GM18861 (cell line): Measurements from ENCODE around the gene CHTOP.

Experiments
- ATAC-seq: cut with Tn5 transposase; IDR thresholded peaks from one replicate; pipeline ENCODE4 v1.9.1; 2021; ENCODE audit not compliant: unreplicated experiment

CHTOP gene

DNA sequence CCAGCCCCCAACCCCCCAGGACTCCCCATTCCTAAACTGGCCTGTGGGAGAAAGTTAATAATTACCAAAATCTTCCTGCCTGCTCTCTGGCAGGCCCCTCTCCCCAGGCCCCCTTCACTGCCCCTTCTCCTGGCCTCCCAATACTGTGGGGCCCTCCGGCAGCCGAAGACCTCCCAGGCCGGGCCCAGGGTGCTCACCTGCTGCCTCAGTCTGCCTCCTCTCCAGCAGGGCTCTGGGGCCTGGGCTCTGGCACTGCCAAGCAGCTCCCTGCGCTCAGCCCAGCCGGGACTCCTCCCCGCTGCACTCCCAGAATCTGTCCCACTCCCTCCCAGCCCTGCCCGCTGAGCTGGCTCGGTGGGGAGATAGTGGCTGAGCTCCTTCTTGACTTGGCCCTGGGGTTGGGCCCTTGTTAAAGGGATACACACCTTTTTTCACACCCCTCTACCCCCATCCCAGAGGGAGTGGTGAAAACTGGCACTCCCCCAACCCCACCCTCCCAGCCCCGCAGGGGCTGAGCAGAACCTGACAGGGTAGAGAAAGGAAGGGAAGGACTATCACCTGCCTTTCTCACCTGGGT, 21.0 kb upstream of the CHTOP start, which contains the start of gene S100A16:
Gene S100A16 (minus strand): TSS at position 383 of the 577 bp plus-strand sequence. CDS start 4,986 bp downstream, outside the sequence.
- no peak for ATAC-seq

- ATAC-seq: no peak
Measured at GRCh38 chr1:153613406-153613805, 20.5 kb upstream of the CHTOP start.

GRCh38 chr1:153614189-153614900, 19.5 kb upstream of the CHTOP start:
- ATAC-seq: no peak

DNA sequence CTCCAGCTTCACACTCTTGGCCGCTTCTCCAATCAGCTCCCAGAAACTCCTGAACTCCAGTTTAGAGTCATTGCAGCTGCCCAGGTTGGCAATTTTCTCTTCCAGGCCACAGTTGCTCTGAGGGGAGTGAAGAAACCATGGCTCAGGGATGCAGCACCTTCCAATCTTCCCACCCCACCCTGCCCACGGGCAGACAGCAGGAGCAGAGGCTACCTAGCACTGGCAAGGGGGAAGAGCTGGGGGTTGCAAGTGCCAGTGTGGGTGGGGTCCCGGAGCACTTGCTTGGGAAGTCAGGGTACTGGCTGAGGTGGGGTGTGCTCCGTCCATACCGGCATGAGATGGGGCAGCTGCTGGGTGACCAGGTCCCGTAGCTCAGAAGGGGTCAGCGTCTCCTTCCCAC, 19.0 kb upstream of the CHTOP start:
- no peak for ATAC-seq

DNA sequence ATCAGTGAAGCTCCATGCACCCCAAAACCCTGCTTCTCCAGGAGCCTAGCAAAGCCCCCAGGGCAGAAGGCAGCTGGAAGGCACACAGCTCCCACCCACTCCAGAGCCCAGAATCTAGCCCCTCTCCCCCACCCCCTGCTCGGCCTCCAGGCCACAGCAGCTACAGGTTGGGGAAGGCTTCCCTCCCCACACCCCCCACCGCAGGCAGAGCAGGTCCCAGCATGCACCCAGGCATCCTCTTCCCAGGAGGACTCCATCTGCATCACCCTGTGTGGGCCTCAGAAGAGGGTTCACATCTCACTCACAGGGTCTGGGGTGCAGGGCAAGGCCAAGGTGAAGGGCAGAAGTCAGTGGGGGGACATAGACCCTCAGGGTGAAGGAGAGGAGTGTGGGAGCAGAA, 18.5 kb upstream of the CHTOP start:
- no peak for ATAC-seq

GRCh38 chr1:153616144-153616916, 17.5 kb upstream of the CHTOP start, which contains the start of gene S100A14:
Gene S100A14, minus strand, starts transcription at chr1:153616325. Its CDS starts 467 bp downstream, at chr1:153615858.
- no peak for ATAC-seq

- no peak for ATAC-seq
Measured at GRCh38 chr1:153616917-153617311, 17.0 kb upstream of the CHTOP start.

DNA sequence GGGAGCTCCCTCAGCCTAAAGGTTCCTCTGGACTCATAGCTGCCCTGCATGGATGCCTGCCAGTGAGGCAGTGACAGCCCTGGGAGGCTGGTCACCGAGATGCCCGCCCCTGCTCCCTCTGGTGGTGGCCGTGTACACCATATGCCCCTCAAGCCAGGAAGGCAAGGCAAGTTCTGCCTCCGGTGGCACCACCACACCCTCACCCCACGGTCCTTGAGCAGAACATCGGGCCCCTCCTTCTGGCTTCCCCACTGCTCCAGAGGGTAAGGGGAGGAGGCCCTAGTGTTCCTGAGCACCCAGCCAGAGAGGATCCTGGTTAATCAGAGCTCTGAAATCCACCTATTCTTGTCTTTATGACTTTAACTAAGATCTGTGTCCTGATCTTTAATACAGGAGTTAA, 16.2 kb upstream of the CHTOP start:
- no peak for ATAC-seq

GRCh38 chr1:153619171-153619570, 14.7 kb upstream of the CHTOP start:
- no peak for ATAC-seq

GRCh38 chr1:153623101-153623500, 10.8 kb upstream of the CHTOP start:
- ATAC-seq: no peak

DNA sequence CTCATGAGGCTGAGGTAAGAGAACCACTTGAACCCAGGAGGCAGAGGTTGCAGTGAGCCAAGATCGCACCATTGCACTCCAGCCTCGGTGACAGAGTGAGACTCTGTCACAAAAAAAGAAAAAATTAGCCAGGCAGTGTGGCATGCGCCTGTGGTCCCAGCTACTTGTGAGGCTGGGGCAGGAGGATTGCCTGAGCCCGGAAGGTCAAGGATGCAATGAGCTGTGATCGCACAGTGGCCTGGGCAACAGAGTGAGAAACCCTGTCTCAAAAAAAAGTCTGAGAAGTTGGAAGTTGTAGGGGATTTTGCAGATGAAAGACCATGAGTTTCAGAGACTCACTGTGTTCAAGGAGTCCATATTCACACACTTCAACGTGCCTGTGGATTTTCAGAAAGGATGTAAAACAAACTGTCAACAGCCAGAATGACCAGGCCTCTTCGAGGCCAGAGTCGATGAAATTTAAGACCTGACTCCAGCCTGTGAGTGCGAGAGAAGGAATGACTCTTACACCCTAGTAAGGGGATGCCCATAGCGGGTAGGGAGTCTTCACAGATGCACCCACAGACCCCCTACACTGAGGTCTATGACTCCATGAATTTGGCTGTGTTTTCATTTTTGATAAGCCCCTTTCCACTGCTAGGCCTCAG, 8.8 kb upstream of the CHTOP start:
- ATAC-seq: no peak

GRCh38 chr1:153626477-153626903, 7.4 kb upstream of the CHTOP start:
- no peak for ATAC-seq

DNA sequence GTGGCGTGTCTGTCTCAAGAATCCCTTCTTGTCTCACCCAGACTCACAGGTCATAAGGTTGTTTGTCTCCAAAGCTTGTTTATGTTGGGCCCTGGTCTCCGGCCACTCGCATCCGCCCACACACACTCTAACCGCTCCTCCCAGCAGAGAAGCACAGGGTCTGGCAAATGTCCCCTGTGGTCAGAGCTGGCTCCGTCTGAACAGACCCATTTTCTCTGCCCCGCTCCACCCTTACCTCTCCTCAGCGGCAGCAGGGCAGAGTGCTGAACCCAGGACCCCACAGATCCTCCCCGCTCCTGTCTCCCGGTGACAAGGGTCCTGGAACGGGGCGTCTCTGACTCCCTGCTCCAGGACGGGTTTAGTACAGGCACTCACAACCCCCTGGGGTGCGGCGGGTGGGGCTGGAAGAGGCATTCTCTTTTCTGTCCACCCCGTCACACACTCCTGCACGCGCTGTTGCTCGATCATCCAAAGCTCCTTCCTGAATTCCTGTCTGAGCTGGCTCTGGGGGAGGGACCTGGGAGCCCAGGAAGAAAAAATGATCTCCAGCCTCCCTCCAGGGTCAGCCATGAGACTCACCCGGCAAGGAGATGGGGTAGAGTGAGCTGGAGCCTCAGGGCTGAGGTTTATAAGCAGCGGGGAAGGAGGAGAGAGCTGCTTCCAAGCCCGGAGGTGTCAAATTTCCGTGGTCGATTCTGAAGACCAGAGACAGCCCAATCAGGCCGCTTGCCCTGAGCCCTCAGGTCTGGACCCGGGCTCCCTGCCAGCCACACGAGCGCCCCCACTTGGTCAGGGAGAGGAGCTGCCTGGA, 6.8 kb upstream of the CHTOP start, which contains the start of gene S100A13:
Gene S100A13 (minus strand): TSS at position 602 of the 811 bp plus-strand sequence. CDS start 1,033 bp downstream, outside the sequence.
- ATAC-seq: no peak

DNA sequence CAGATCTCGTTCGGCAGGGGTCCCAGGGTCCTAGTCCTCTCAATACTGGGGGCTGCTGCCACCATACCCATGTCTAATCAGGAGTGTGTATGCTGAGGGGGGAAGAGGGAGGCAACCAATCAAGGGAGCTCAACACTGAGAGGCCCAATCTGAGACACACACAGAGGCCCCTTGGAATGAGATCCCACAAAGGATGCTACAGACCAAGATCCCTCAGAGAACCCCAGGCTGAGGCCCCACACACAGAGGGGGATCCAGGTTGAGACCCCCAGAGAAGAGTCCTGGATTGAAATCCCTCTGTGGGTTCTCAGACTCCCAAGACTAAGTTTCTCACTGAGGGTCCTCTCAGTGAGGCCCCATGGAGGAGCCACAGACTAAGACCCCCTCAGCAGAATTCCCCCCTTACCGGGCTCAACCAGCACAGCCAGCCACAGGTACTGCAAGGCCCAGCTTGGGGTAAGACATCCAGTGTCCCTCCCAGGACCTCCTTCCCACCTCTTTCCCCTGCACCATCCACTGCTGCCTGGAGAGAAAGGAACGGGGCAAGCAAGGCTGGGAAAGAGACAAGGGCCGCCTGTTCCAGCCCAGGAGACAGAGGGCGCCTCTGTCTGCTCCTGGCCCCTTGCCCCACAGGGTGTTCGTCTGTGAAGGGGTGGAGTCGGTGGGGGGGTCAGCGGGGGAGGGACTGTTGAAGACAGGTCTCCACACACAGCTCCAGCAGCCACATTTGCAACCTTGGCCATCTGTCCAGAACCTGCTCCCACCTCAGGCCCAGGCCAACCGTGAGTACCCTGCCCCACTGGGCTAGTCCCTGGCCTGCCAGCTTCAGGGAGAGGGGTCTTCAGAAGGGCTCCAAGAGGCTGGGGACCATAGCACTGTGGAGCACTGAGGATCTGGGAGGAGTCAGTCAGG, 5.9 kb upstream of the CHTOP start, which contains the start of gene S100A1:
Gene S100A1 (plus strand): TSS at position 720 of the 912 bp plus-strand sequence. CDS start 2,088 bp downstream, outside the sequence.
- ATAC-seq: no peak

GRCh38 chr1:153628638-153629342, 5.1 kb upstream of the CHTOP start:
- no peak for ATAC-seq

DNA sequence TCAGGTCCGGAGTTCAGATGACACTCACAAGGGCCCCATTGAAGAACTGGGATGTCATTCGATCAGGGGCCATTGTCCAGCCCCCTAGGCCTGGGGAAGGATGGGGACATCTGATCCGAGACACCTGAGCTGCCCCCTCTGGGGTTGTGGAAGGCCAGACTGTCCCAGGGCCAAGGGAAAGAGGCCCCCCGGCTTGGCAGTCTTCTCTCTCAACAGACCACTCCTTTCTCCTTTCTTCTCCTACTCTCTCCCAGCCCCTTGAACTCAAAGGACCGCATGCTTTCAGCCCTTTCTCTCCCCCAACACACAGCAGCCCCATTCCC, 4.6 kb upstream of the CHTOP start:
- ATAC-seq: no peak

- no peak for ATAC-seq
Measured at GRCh38 chr1:153629971-153630370, 3.9 kb upstream of the CHTOP start.

DNA sequence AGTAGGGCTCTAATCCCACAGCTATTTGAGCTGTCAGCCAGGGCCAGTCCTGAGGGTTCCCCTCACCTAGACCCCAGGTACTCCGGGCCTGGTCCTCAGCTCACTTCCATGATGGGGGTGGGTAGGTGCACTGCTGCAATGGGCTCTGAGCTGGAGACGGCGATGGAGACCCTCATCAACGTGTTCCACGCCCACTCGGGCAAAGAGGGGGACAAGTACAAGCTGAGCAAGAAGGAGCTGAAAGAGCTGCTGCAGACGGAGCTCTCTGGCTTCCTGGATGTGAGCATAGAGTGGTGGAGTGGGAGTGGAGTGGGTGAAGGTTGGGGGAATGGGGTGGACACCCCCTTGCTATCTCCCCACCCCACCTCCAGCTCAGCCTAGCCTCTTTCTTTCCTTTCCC, 3.5 kb upstream of the CHTOP start:
- no peak for ATAC-seq
